Breast epithelium (tissue), 3 donors: ENCODE results near the gene RCBTB1.

Experiments
- POLR2A ChIP-seq: fragments of 450-650 bp; IDR thresholded peaks from one replicate; pipeline ENCODE4 v1.6.1; 2016; ENCODE audit warnings: antibody characterized with exemption, mild to moderate bottlenecking, moderate library complexity
- POLR2AphosphoS5 ChIP-seq, 3 donors: sonication (generic); formaldehyde crosslinking; IDR thresholded peaks; one replicate each; pipeline ENCODE4 v1.6.1; 2017; ENCODE audit warnings: antibody characterized with exemption in 3 of 3
- TF ChIP-seq, protein P1 (sequence below), 3 donors: fragments of 450-650 bp; IDR thresholded peaks; one replicate each; pipeline ENCODE4 v1.5.1; 2016 to 2017; ENCODE audit warnings: antibody characterized with exemption in 3 of 3, mild to moderate bottlenecking in 3 of 3, moderate library complexity in 3 of 3

DNA sequence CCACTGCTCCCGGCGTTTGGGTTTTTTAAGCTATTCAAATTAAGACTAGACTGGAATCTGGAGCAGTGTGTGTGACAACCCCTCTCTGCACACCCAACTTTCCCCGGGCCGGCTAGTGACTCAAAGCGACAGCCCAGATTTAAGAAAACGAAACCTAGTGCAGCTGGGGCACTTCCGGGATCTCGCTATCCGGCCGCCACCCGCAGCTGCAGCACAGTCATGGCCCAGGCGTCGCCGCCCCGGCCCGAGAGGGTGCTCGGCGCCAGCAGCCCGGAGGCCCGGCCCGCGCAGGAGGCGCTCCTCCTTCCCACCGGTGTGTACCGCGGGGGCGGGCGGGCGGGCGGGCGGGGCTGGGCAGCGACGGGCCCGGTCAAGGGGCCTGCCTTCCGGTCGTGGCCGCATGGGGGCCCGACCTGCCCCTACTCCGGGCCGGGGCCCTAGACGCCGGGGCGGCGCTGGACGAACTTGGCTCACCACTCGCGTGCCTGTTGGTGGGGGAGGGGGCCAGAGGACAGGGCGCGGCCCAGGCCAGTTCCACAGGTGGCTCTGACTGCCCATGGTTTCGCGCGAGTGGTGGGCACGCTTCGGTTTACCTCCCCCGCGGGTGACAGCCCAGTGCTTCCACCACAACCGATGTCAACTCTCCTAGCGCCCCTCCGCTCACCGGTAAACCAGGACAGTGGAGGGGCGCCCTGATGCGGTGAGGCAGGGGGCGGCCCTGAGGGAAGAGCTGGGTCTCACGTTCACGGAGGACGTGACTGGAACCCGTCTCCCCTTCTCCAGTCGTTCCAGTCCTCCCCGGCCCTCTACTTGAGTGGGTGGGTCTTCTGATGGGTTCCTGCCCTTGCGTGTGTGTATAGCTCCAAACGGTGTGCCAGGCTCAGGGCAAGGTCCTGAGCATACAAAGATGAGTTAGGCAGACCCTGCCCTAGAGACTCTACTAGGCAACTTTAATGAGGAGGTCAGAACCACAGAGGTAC, 89.3 kb downstream of the RCBTB1 start, which contains the start of gene PHF11:
- TF ChIP-seq, protein P1, sequence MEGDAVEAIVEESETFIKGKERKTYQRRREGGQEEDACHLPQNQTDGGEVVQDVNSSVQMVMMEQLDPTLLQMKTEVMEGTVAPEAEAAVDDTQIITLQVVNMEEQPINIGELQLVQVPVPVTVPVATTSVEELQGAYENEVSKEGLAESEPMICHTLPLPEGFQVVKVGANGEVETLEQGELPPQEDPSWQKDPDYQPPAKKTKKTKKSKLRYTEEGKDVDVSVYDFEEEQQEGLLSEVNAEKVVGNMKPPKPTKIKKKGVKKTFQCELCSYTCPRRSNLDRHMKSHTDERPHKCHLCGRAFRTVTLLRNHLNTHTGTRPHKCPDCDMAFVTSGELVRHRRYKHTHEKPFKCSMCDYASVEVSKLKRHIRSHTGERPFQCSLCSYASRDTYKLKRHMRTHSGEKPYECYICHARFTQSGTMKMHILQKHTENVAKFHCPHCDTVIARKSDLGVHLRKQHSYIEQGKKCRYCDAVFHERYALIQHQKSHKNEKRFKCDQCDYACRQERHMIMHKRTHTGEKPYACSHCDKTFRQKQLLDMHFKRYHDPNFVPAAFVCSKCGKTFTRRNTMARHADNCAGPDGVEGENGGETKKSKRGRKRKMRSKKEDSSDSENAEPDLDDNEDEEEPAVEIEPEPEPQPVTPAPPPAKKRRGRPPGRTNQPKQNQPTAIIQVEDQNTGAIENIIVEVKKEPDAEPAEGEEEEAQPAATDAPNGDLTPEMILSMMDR (IDR thresholded peaks at IDR 0.05): no peak
- TF ChIP-seq POLR2AphosphoS5 (IDR thresholded peaks at IDR 0.05) (peak in 2 of 3 donors; percentile 32 to 52), POLR2A (no peak)
